SK-N-SH treated with all-trans-retinoic acid at 6 μM for 48 hours (cell line): Measurements from ENCODE around the gene RXRA.

Experiments used
- ATAC-seq: fragments of 200-7000 bp; cut with Tn5 transposase; 3 replicates; pipeline ENCODE4 v1.9.1; 2020; ENCODE audit warnings: mild to moderate bottlenecking, moderate library complexity
- ARNTL ChIP-seq: fragments of 450-650 bp; formaldehyde crosslinking; IDR thresholded peaks from 2 replicates; pipeline ENCODE4 v1.5.0; 2020; ENCODE audit warnings: low read depth, mild to moderate bottlenecking, moderate library complexity, borderline replicate concordance
- BACH2 ChIP-seq: fragments of 250-450 bp; sonication (Bioruptor Pico); IDR thresholded peaks from 2 replicates; pipeline ENCODE4 v1.9.0; 2021; ENCODE audit warnings: mild to moderate bottlenecking, borderline replicate concordance
- CREB5 ChIP-seq: fragments of 250-450 bp; sonication (Bioruptor Pico); IDR thresholded peaks from 2 replicates; pipeline ENCODE4 v1.5.1; 2020; ENCODE audit warnings: low read depth, mild to moderate bottlenecking, moderate library complexity
- CSDC2 ChIP-seq: fragments of 250-450 bp; sonication (Bioruptor Pico); IDR thresholded peaks from 2 replicates; pipeline ENCODE4 v1.5.0; 2020; ENCODE audit warnings: mild to moderate bottlenecking, moderate library complexity
- GLIS3 ChIP-seq: fragments of 250-450 bp; sonication (Bioruptor Pico); IDR thresholded peaks from 2 replicates; pipeline ENCODE4 v1.5.0; 2020; ENCODE audit warnings: mild to moderate bottlenecking, moderate library complexity
- ISL1 ChIP-seq: fragments of 250-450 bp; sonication (Bioruptor Pico); IDR thresholded peaks from 2 replicates; pipeline ENCODE4 v2.1.2; 2022; ENCODE audit warnings: mild to moderate bottlenecking, moderate library complexity
- OSR1 ChIP-seq: fragments of 250-450 bp; sonication (Bioruptor Pico); IDR thresholded peaks from 2 replicates; pipeline ENCODE4 v1.8.0; 2022; ENCODE audit warnings: moderate library complexity, mild to moderate bottlenecking, inconsistent platforms
- PPARA ChIP-seq: fragments of 250-450 bp; sonication (Bioruptor Pico); IDR thresholded peaks from 2 replicates; pipeline ENCODE4 v1.5.0; 2020; ENCODE audit warnings: mild to moderate bottlenecking, borderline replicate concordance
- RARB ChIP-seq: fragments of 250-450 bp; sonication (Bioruptor Pico); IDR thresholded peaks from 2 replicates; pipeline ENCODE4 v1.8.0; 2021; ENCODE audit warnings: mild to moderate bottlenecking, moderate library complexity
- SNAI2 ChIP-seq: fragments of 250-450 bp; sonication (Bioruptor Pico); IDR thresholded peaks from 2 replicates; pipeline ENCODE4 v1.5.0; 2020; ENCODE audit warnings: mild to moderate bottlenecking, moderate library complexity
- TCF4 ChIP-seq: fragments of 250-450 bp; sonication (Bioruptor Pico); IDR thresholded peaks from 2 replicates; pipeline ENCODE4 v1.8.0; 2021; ENCODE audit warnings: mild to moderate bottlenecking, moderate library complexity, borderline replicate concordance
- TOX ChIP-seq: fragments of 250-450 bp; sonication (Bioruptor Pico); IDR thresholded peaks from 2 replicates; pipeline ENCODE4 v1.8.0; 2021; ENCODE audit warnings: mild to moderate bottlenecking, moderate library complexity, borderline replicate concordance
- TSHZ2 ChIP-seq: fragments of 250-450 bp; sonication (Bioruptor Pico); IDR thresholded peaks from 2 replicates; pipeline ENCODE4 v1.5.0; 2020; ENCODE audit warnings: mild to moderate bottlenecking, moderate library complexity
- ZC3H10 ChIP-seq: fragments of 250-450 bp; sonication (Bioruptor Pico); IDR thresholded peaks from 2 replicates; pipeline ENCODE4 v1.5.1; 2021; ENCODE audit warnings: mild to moderate bottlenecking, moderate library complexity
- ZFP30 ChIP-seq: fragments of 450-650 bp; formaldehyde crosslinking; IDR thresholded peaks from 2 replicates; pipeline ENCODE4 v1.5.0; 2022; ENCODE audit warnings: mild to moderate bottlenecking, moderate library complexity
- ZNF565 ChIP-seq: fragments of 450-650 bp; formaldehyde crosslinking; conservative IDR thresholded peaks from 2 replicates; pipeline ENCODE4 v1.5.0; 2020; ENCODE audit warnings: low read depth, mild to moderate bottlenecking, moderate library complexity
- ZNF70 ChIP-seq: fragments of 450-650 bp; formaldehyde crosslinking; IDR thresholded peaks from 2 replicates; pipeline ENCODE4 v1.5.0; 2020; ENCODE audit warnings: mild to moderate bottlenecking, moderate library complexity
- ZNF8 ChIP-seq: fragments of 450-650 bp; formaldehyde crosslinking; IDR thresholded peaks from 2 replicates; pipeline ENCODE4 v1.5.0; 2020; ENCODE audit warnings: mild to moderate bottlenecking, moderate library complexity
- TF ChIP-seq, protein P1 (sequence below): fragments of 250-450 bp; sonication (Bioruptor Pico); IDR thresholded peaks from 2 replicates; pipeline ENCODE4 v1.8.0; 2020; ENCODE audit warnings: mild to moderate bottlenecking, moderate library complexity, borderline replicate concordance
- TF ChIP-seq, protein P2 (sequence below): fragments of 250-450 bp; sonication (Bioruptor Pico); IDR thresholded peaks from 2 replicates; pipeline ENCODE4 v1.5.1; 2021; ENCODE audit warnings: mild to moderate bottlenecking, moderate library complexity
- TF ChIP-seq, protein P3 (sequence below): fragments of 250-450 bp; sonication (Bioruptor Pico); IDR thresholded peaks from 2 replicates; pipeline ENCODE4 v1.8.0; 2021; ENCODE audit warnings: low read depth, mild to moderate bottlenecking, moderate library complexity, borderline replicate concordance

Gene RXRA

GRCh38 chr9:134395002-134395517 is 68.8 kb downstream of the RXRA start (continued):
- TF ChIP-seq GLIS3 (CRISPR knock-in tag) (no peak), ARNTL (CRISPR knock-in tag) (no peak), ZC3H10 (no peak)

DNA sequence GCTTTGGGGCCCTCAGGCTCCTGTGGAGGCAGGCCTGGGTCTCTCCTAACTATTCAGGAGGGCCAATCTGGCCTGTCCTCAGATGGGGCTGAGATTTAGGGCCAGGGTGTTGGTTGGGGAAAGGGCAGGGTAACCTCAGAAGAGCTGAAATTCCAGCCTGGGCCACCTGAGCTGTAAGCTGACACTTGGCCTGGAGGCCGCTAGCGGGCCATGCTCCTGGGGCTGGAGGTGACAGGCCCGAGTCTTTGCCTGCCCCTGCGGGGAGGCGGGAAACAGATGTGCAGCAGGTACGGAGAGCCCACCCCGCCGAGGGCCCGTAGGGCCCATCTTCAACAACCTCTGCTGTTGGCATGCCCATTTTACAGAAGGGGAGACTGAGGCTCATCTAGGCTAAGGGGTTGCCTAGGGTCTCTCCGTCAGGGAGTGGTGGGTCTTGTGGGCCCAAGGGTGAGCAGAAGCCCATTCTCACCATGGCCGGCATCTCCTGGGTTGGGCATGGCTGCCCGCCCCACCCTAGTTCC is 69.5 kb downstream of the RXRA start:
- ATAC-seq, result no peak

DNA sequence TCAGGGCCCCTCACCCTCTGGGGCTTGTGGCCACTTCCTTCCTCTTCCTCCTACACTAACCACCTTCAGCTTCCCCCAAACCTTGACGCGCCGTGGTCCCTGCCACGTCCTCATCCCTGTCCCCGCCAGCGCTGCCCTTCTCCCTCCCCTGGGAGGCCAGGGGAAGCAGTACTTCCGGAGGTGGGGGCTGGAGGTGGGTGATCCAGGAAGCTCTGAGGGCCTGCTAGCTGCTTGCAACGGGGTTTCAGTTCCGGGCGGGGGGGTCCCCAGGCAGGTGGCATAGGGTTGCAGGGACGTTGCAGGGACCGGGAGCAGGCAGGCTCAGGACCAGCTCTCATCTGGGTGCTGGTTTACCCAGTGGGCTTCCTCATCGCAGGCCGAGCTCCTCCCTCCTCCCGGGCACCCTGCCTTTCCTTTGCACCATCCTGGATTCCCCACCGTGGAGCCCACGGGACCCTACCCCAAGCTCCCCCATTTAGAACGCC is 70.0 kb downstream of the RXRA start:
- TF ChIP-seq TCF4 (no peak), PPARA (no peak), ISL1 (CRISPR knock-in tag) (no peak), ZC3H10 (no peak), RARB (CRISPR knock-in tag) (no peak), ZNF8 (no peak), TSHZ2 (CRISPR knock-in tag) (no peak), TOX (CRISPR knock-in tag) (no peak), SNAI2 (CRISPR knock-in tag) (no peak), CSDC2 (no peak), ZNF70 (CRISPR knock-in tag) (no peak), ARNTL (CRISPR knock-in tag) (no peak), BACH2 (CRISPR knock-in tag) (no peak), OSR1 (CRISPR knock-in tag) (no peak)
- TF ChIP-seq, protein P1, sequence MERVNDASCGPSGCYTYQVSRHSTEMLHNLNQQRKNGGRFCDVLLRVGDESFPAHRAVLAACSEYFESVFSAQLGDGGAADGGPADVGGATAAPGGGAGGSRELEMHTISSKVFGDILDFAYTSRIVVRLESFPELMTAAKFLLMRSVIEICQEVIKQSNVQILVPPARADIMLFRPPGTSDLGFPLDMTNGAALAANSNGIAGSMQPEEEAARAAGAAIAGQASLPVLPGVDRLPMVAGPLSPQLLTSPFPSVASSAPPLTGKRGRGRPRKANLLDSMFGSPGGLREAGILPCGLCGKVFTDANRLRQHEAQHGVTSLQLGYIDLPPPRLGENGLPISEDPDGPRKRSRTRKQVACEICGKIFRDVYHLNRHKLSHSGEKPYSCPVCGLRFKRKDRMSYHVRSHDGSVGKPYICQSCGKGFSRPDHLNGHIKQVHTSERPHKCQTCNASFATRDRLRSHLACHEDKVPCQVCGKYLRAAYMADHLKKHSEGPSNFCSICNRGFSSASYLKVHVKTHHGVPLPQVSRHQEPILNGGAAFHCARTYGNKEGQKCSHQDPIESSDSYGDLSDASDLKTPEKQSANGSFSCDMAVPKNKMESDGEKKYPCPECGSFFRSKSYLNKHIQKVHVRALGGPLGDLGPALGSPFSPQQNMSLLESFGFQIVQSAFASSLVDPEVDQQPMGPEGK (CRISPR knock-in tag), result no peak
- TF ChIP-seq, protein P2, sequence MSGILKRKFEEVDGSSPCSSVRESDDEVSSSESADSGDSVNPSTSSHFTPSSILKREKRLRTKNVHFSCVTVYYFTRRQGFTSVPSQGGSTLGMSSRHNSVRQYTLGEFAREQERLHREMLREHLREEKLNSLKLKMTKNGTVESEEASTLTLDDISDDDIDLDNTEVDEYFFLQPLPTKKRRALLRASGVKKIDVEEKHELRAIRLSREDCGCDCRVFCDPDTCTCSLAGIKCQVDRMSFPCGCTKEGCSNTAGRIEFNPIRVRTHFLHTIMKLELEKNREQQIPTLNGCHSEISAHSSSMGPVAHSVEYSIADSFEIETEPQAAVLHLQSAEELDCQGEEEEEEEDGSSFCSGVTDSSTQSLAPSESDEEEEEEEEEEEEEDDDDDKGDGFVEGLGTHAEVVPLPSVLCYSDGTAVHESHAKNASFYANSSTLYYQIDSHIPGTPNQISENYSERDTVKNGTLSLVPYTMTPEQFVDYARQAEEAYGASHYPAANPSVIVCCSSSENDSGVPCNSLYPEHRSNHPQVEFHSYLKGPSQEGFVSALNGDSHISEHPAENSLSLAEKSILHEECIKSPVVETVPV (CRISPR knock-in tag), result no peak
- ATAC-seq, result no peak

More for the DNA sequence above, 69.5 kb downstream of the RXRA start:
- TF ChIP-seq CREB5 (CRISPR knock-in tag) (no peak), SNAI2 (CRISPR knock-in tag) (no peak), TCF4 (no peak), ZNF70 (CRISPR knock-in tag) (no peak), TOX (CRISPR knock-in tag) (no peak)
- TF ChIP-seq, protein P2 (CRISPR knock-in tag), result no peak
- TF ChIP-seq, all 23 proteins: peak for 0

GRCh38 chr9:134396825-134397224 is 70.6 kb downstream of the RXRA start:
- TF ChIP-seq TOX (CRISPR knock-in tag) (no peak), ZNF8 (no peak), ZNF565 (CRISPR knock-in tag) (no peak), RARB (CRISPR knock-in tag) (no peak), ZC3H10 (no peak), ZFP30 (no peak), PPARA (no peak), TCF4 (no peak)
- TF ChIP-seq, protein P3, sequence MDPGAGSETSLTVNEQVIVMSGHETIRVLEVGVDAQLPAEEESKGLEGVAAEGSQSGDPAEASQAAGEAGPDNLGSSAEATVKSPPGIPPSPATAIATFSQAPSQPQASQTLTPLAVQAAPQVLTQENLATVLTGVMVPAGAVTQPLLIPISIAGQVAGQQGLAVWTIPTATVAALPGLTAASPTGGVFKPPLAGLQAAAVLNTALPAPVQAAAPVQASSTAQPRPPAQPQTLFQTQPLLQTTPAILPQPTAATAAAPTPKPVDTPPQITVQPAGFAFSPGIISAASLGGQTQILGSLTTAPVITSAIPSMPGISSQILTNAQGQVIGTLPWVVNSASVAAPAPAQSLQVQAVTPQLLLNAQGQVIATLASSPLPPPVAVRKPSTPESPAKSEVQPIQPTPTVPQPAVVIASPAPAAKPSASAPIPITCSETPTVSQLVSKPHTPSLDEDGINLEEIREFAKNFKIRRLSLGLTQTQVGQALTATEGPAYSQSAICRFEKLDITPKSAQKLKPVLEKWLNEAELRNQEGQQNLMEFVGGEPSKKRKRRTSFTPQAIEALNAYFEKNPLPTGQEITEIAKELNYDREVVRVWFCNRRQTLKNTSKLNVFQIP, result no peak
- TF ChIP-seq, protein P1 (CRISPR knock-in tag), result no peak
- TF ChIP-seq, all 23 proteins: peak for 0
- no peak; the same call in 1 of the 3 replicates for ATAC-seq
